SK-N-SH (cell line): ENCODE results near the gene PLA2G5. TPM values are rescaled to one million over a fixed set of nuclear protein-coding genes. Genes with fewer than 3 reads are reported as not detected.

Experiments used
- CTCF ChIA-PET: fragments of 300-600, 350-600 bp; formaldehyde crosslinking; extraction: SDS; loops from one replicate; lab custom pipeline; 2021; lab: Yijun Ruan, JAX
- POLR2A ChIA-PET: fragments of 350-600 bp; sonication (Branson Sonifier 250); formaldehyde crosslinking; extraction: SDS; loops from one replicate; lab custom pipeline; 2020; ENCODE audit warnings: antibody characterized with exemption, inconsistent platforms; lab: Yijun Ruan, JAX
- DNase-seq: peaks from one replicate; pipeline ENCODE4 v3.0.0; 2012
- H2AFZ ChIP-seq: fragments of 200-600 bp; sonication (generic); 2 replicates; pipeline ENCODE4 v1.8.1; 2016; ENCODE audit warnings: antibody characterized with exemption, mild to moderate bottlenecking, low read depth
- H3F3A ChIP-seq: fragments of 200-600 bp; sonication (generic); replicated peaks from 2 replicates; pipeline ENCODE3; 2016; ENCODE audit warnings: antibody characterized with exemption, mild to moderate bottlenecking; ENCODE audit not compliant: insufficient read depth
- H3K27ac ChIP-seq, 2 experiments: fragments of 200-500 bp in 1 of 2; fragments of 200-600 bp in 1 of 2; sonication (Bioruptor generic) in 1 of 2; sonication (generic), shearing (Covaris generic) in 1 of 2; 2 replicates each; pipeline versions ENCODE4 v1.5.1 to v1.6.1; 2014 to 2016; ENCODE audit warnings: low read depth in 2 of 2, inconsistent platforms in 1 of 2, low read length in 1 of 2, mild to moderate bottlenecking in 1 of 2, mixed read lengths in 1 of 2
- H3K27me3 ChIP-seq: fragments of 200-600 bp; sonication (generic), shearing (Covaris generic); 2 replicates; pipeline ENCODE4 v1.6.1; 2016; ENCODE audit warnings: mixed run types; ENCODE audit not compliant: insufficient read depth
- H3K36me3 ChIP-seq, 2 experiments: fragments of 200-500 bp in 1 of 2; fragments of 200-600 bp in 1 of 2; sonication (Bioruptor generic) in 1 of 2; sonication (generic) in 1 of 2; replicated peaks in 1 of 2; 2 replicates each; pipeline versions ENCODE3 to v1.5.1; 2014 to 2016; ENCODE audit warnings: low read length in 1 of 2, mild to moderate bottlenecking in 1 of 2; ENCODE audit not compliant: insufficient read depth in 2 of 2, control insufficient read depth in 1 of 2
- H3K4me1 ChIP-seq, 2 experiments: fragments of 200-500 bp in 1 of 2; fragments of 200-600 bp in 1 of 2; sonication (Bioruptor generic) in 1 of 2; sonication (generic), shearing (Covaris generic) in 1 of 2; 2 replicates each; pipeline versions ENCODE4 v1.5.1 to v1.6.1; 2014 to 2016; ENCODE audit warnings: low read depth in 1 of 2, low read length in 1 of 2, mixed run types in 1 of 2; ENCODE audit not compliant: insufficient read depth in 2 of 2, control insufficient read depth in 1 of 2
- H3K4me2 ChIP-seq: fragments of 200-600 bp; sonication (generic), shearing (Covaris generic); 2 replicates; pipeline ENCODE4 v1.6.1; 2017; ENCODE audit warnings: mixed run types
- H3K4me3 ChIP-seq, 2 experiments: fragments of 200-500 bp in 1 of 2; fragments of 200-600 bp in 1 of 2; sonication (Bioruptor generic) in 1 of 2; sonication (generic), shearing (Covaris generic) in 1 of 2; 2 replicates each; pipeline versions ENCODE4 v1.5.1 to v1.8.1; 2014 to 2016; ENCODE audit warnings: low read depth in 2 of 2, inconsistent platforms in 1 of 2, low read length in 1 of 2, mild to moderate bottlenecking in 1 of 2, mixed read lengths in 1 of 2, moderate library complexity in 1 of 2
- H3K79me2 ChIP-seq: fragments of 200-600 bp; sonication (generic); 2 replicates; pipeline ENCODE4 v1.8.1; 2017; ENCODE audit warnings: mild to moderate bottlenecking; ENCODE audit not compliant: insufficient read depth
- H3K9ac ChIP-seq: fragments of 200-600 bp; sonication (generic); 2 replicates; pipeline ENCODE4 v1.6.1; 2017; ENCODE audit warnings: mixed run types
- H3K9me2 ChIP-seq: fragments of 200-600 bp; sonication (generic); 2 replicates; pipeline ENCODE4 v1.6.1; 2017; ENCODE audit warnings: mixed run types
- H3K9me3 ChIP-seq: fragments of 200-600 bp; sonication (generic); 2 replicates; pipeline ENCODE4 v1.6.1; 2017; ENCODE audit warnings: mixed run types, mild to moderate bottlenecking, moderate library complexity
- H4K20me1 ChIP-seq: fragments of 200-600 bp; sonication (generic); 2 replicates; pipeline ENCODE4 v1.6.1; 2017; ENCODE audit warnings: mild to moderate bottlenecking, mixed run types; ENCODE audit not compliant: insufficient read depth
- CHD2 ChIP-seq: fragments of 150-350 bp; IDR thresholded peaks from 2 replicates; pipeline ENCODE4 v1.6.1; 2018; ENCODE audit warnings: low read length; ENCODE audit not compliant: partially characterized antibody
- ELF1 ChIP-seq: IDR thresholded peaks from 2 replicates; pipeline ENCODE4 v1.4.0; 2012
- EP300 ChIP-seq, 2 experiments: IDR thresholded peaks; 2 replicates each; pipeline versions ENCODE4 v1.4.0 to v1.6.1; 2012; ENCODE audit warnings: borderline replicate concordance in 1 of 2, low read depth in 1 of 2, low read length in 1 of 2
- EZH2phosphoT487 ChIP-seq: fragments of 200-600 bp; sonication (generic); IDR thresholded peaks from 2 replicates; pipeline ENCODE4 v1.6.1; 2017; ENCODE audit warnings: low read depth, mixed run types, mild to moderate bottlenecking, antibody characterized with exemption, moderate library complexity, borderline replicate concordance
- FOSL2 ChIP-seq: IDR thresholded peaks from 2 replicates; pipeline ENCODE4 v1.4.0; 2012; ENCODE audit warnings: low read depth, mild to moderate bottlenecking, moderate library complexity, borderline replicate concordance
- GABPA ChIP-seq: IDR thresholded peaks from 2 replicates; pipeline ENCODE4 v1.4.0; 2012; ENCODE audit warnings: low read depth, mild to moderate bottlenecking
- IRF3 ChIP-seq: fragments of 150-350 bp; IDR thresholded peaks from 2 replicates; pipeline ENCODE4 v1.6.1; 2016; ENCODE audit warnings: mild to moderate bottlenecking, low read depth, low read length
- JUND ChIP-seq: IDR thresholded peaks from 2 replicates; pipeline ENCODE4 v1.4.0; 2012
- NFIC ChIP-seq: IDR thresholded peaks from 2 replicates; pipeline ENCODE4 v1.4.0; 2012; ENCODE audit warnings: borderline replicate concordance
- RAD21 ChIP-seq: IDR thresholded peaks from 2 replicates; pipeline ENCODE4 v1.6.1; 2012; ENCODE audit warnings: mild to moderate bottlenecking, low read length
- RFX5 ChIP-seq: IDR thresholded peaks from 2 replicates; pipeline ENCODE4 v1.6.1; 2012; ENCODE audit warnings: mild to moderate bottlenecking, improper control_type of control experiment, low read length
- SIN3A ChIP-seq: IDR thresholded peaks from 2 replicates; pipeline ENCODE4 v1.6.1; 2012; ENCODE audit warnings: low read depth, mild to moderate bottlenecking, low read length, moderate library complexity, borderline replicate concordance
- TEAD4 ChIP-seq: IDR thresholded peaks from 2 replicates; pipeline ENCODE4 v1.4.0; 2012; ENCODE audit warnings: mild to moderate bottlenecking, borderline replicate concordance; ENCODE audit not compliant: insufficient read depth
- YY1 ChIP-seq: IDR thresholded peaks from 2 replicates; pipeline ENCODE4 v1.4.0; 2012; ENCODE audit warnings: low read depth, mild to moderate bottlenecking
- WGBS: methylation state at CpG from one replicate; pipeline ENCODE4 v1.1.6; 2017; ENCODE audit warnings: low lambda C conversion rate; 5-methylcytosine and 5-hydroxymethylcytosine counted together
- polyA plus RNA-seq, 3 experiments: library from polyadenylated mRNA; depleted of rRNA; stranded (reverse); fragments of >200 nt; gene quantifications; 2 replicates each; pipeline ENCODE4 v1.2.3, GENCODE V29; 2012
- TF ChIP-seq, protein P1 (sequence below): IDR thresholded peaks from 2 replicates; pipeline ENCODE4 v1.6.1; 2012; ENCODE audit warnings: mild to moderate bottlenecking, low read depth, low read length, moderate library complexity
- TF ChIP-seq, protein P2 (sequence below): IDR thresholded peaks from 2 replicates; pipeline ENCODE4; 2012

The PLA2G5 gene
- polyA plus RNA-seq, 1 of the 3 experiments (the other 2 are of a cell fraction) = not detected

DNA sequence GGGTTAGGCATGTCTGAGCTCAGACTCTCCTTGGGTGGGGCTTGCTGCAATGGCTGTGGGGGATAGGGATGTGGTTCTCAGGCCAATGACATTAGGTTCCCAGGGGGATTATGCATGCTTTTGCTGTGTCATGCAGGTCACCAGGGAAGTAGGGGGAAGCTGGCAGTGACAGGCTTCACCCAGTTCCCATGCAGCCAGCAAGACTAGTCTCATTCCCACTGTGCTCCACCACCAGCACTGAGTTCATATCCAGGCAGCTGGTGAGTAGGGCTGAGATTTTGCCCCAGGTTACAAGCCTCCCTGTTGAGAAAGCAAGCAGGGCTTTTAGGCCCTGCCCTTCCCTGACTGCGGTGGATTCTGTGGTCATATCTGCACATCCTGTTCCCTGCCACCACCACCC, 32.1 kb upstream of the PLA2G5 start (continued):
- no peak for TF ChIP-seq SIN3A
- no peak for TF ChIP-seq NFIC
- TF ChIP-seq TEAD4 = no peak
- TF ChIP-seq, all 33 proteins: peak for 0

DNA sequence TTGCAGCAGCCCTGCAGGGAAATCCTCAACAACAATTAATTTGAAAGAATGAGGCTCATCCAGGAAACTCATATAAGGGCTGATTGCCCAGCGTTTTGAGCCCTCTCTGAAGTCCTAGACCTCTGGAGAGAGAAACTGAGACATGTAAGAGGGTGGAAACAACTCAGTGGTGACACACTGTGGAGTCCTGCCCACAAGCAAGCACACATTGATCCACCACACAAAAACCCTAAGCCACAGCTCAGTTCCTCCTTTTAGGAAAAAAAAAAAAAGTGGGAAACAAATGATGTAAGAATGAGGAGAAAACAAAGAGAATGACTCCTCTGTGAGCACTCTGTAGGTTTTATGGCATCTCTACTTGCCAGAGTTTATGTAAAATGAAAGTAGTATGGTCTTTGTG, 22.9 kb upstream of the PLA2G5 start:
- WGBS = 0% methylated on average over 1 of the region's 1 CpG
- no peak overlapping the region for H3K4me3 ChIP-seq
- no peaks in the 10 kb centered on the region for H3K9me2 ChIP-seq
- no peaks in the 10 kb centered on the region for H4K20me1 ChIP-seq
- no peak for DNase-seq
- no peaks in the 10 kb centered on the region for H3K79me2 ChIP-seq
- H2AFZ ChIP-seq = no peak overlapping the region
- H3K9me3 ChIP-seq = no peaks in the 10 kb centered on the region
- H3K4me2 ChIP-seq = no peak overlapping the region
- H3F3A ChIP-seq = no peaks in the 10 kb centered on the region
- no peak for TF ChIP-seq TEAD4
- no peak for TF ChIP-seq JUND
- TF ChIP-seq SIN3A = no peak
- no peak for TF ChIP-seq NFIC
- no peak for TF ChIP-seq YY1
- no peak for TF ChIP-seq ELF1
- TF ChIP-seq, protein P1, sequence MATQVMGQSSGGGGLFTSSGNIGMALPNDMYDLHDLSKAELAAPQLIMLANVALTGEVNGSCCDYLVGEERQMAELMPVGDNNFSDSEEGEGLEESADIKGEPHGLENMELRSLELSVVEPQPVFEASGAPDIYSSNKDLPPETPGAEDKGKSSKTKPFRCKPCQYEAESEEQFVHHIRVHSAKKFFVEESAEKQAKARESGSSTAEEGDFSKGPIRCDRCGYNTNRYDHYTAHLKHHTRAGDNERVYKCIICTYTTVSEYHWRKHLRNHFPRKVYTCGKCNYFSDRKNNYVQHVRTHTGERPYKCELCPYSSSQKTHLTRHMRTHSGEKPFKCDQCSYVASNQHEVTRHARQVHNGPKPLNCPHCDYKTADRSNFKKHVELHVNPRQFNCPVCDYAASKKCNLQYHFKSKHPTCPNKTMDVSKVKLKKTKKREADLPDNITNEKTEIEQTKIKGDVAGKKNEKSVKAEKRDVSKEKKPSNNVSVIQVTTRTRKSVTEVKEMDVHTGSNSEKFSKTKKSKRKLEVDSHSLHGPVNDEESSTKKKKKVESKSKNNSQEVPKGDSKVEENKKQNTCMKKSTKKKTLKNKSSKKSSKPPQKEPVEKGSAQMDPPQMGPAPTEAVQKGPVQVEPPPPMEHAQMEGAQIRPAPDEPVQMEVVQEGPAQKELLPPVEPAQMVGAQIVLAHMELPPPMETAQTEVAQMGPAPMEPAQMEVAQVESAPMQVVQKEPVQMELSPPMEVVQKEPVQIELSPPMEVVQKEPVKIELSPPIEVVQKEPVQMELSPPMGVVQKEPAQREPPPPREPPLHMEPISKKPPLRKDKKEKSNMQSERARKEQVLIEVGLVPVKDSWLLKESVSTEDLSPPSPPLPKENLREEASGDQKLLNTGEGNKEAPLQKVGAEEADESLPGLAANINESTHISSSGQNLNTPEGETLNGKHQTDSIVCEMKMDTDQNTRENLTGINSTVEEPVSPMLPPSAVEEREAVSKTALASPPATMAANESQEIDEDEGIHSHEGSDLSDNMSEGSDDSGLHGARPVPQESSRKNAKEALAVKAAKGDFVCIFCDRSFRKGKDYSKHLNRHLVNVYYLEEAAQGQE = no peak
- TF ChIP-seq, all 33 proteins: peak for 0
- H3K4me1 ChIP-seq = no peaks in the 10 kb centered on the region
- H3K27ac ChIP-seq = no peak overlapping the region
- no peaks in the 10 kb centered on the region for H3K36me3 ChIP-seq
- ChIA-PET POLR2A (no interaction called here), CTCF (interaction anchor here (0.6 to 1.3 kb wide), 2 partner anchors 12 to 72 kb away, joined by 3 to 4 read pairs; no protein-coding TSS in a partner anchor)
- H3K27me3 ChIP-seq = no peaks in the 10 kb centered on the region
- no peak overlapping the region for H3K9ac ChIP-seq

DNA sequence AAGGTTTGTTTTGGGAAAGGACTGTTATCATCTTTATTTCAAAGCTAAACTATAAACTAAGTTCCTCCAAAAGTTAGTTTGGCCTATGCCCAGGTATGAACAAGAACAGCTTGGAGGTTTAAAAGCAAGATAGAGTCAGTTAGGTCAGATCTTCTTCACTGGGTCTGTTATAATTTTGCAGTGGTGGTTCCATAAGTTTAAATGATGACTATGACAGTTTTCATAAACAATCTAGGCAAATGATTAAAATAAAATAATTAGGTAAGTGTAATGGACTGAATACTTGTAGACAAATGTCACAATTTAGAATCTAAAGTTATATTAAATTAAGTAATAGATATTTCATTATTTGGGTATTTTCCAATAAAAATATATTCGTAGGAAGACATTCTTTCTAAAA, 21.4 kb upstream of the PLA2G5 start:
- H3K4me2 ChIP-seq = no peak overlapping the region
- ChIA-PET POLR2A (no interaction called here), CTCF (interaction anchor here (0.9 to 1.3 kb wide), 2 partner anchors 13 to 117 kb away, joined by 3 to 4 read pairs; no protein-coding TSS in a partner anchor)
- TF ChIP-seq IRF3 = no peak
- TF ChIP-seq, protein P2, sequence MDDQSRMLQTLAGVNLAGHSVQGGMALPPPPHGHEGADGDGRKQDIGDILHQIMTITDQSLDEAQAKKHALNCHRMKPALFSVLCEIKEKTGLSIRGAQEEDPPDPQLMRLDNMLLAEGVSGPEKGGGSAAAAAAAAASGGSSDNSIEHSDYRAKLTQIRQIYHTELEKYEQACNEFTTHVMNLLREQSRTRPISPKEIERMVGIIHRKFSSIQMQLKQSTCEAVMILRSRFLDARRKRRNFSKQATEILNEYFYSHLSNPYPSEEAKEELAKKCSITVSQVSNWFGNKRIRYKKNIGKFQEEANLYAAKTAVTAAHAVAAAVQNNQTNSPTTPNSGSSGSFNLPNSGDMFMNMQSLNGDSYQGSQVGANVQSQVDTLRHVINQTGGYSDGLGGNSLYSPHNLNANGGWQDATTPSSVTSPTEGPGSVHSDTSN = no peak
- no peak for TF ChIP-seq EZH2phosphoT487
- no peak for TF ChIP-seq RFX5
- no peak for TF ChIP-seq RAD21
- no peak for TF ChIP-seq EP300 (IDR thresholded peaks at IDR 0.05; ENCODE audit: borderline replicate concordance in 1 of 2, low read depth in 1 of 2, low read length in 1 of 2)
- no peak for TF ChIP-seq FOSL2
- no peak for TF ChIP-seq GABPA
- no peak for TF ChIP-seq YY1
- no peak for TF ChIP-seq CHD2
- no peaks in the 10 kb centered on the region for H4K20me1 ChIP-seq
- DNase-seq = no peak
- no peaks in the 10 kb centered on the region for H3K27me3 ChIP-seq
- no peak overlapping the region for H3K4me3 ChIP-seq
- no peaks in the 10 kb centered on the region for H3K9me3 ChIP-seq
- H3K27ac ChIP-seq = no peak overlapping the region
- no peaks in the 10 kb centered on the region for H3K4me1 ChIP-seq
- H3K36me3 ChIP-seq = no peaks in the 10 kb centered on the region
- no peak overlapping the region for H3K9ac ChIP-seq
- H3F3A ChIP-seq = no peaks in the 10 kb centered on the region
- 0% methylated on average over 1 of the region's 1 CpG for WGBS
- no peak overlapping the region for H2AFZ ChIP-seq
- no peaks in the 10 kb centered on the region for H3K9me2 ChIP-seq
- no peaks in the 10 kb centered on the region for H3K79me2 ChIP-seq
